Hepatocyte (in vitro differentiated cells): ENCODE results near the gene CDK5RAP1. TPM values are rescaled to one million over a fixed set of nuclear protein-coding genes. Genes with fewer than 3 reads are reported as not detected.

Experiments
- DNase-seq: peaks from one replicate; pipeline ENCODE4 v3.0.0-alpha.2; 2016; ENCODE audit warnings: low spot score
- H2AFZ ChIP-seq: fragments of 200-600 bp; sonication (generic); 2 replicates; pipeline ENCODE4 v1.6.0; 2016; ENCODE audit warnings: antibody characterized with exemption, mild to moderate bottlenecking
- H3K27ac ChIP-seq: fragments of 200-600 bp; sonication (generic); 2 replicates; pipeline ENCODE4 v1.5.1; 2016; ENCODE audit warnings: mild to moderate bottlenecking
- H3K27me3 ChIP-seq: fragments of 200-600 bp; sonication (generic); 2 replicates; pipeline ENCODE4 v1.6.1; 2016
- H3K36me3 ChIP-seq: fragments of 200-600 bp; sonication (generic); replicated peaks from 2 replicates; pipeline ENCODE4 v1.5.1; 2016; ENCODE audit warnings: low read depth; ENCODE audit not compliant: insufficient read depth
- H3K4me1 ChIP-seq: fragments of 200-600 bp; sonication (generic); 2 replicates; pipeline ENCODE4 v1.5.1; 2016; ENCODE audit warnings: mild to moderate bottlenecking, moderate library complexity; ENCODE audit not compliant: insufficient read depth
- H3K4me2 ChIP-seq: fragments of 200-600 bp; sonication (generic); 2 replicates; pipeline ENCODE4 v1.6.0; 2016
- H3K4me3 ChIP-seq: fragments of 200-600 bp; sonication (generic); 2 replicates; pipeline ENCODE4 v1.5.1; 2016; ENCODE audit warnings: mild to moderate bottlenecking
- H3K79me2 ChIP-seq: fragments of 200-600 bp; sonication (generic); 2 replicates; pipeline ENCODE4 v1.6.0; 2017; ENCODE audit warnings: mild to moderate bottlenecking
- H3K9me2 ChIP-seq: fragments of 200-600 bp; sonication (generic); replicated peaks from 2 replicates; pipeline ENCODE4 v1.6.0; 2017; ENCODE audit warnings: mild to moderate bottlenecking; ENCODE audit not compliant: insufficient read depth
- H3K9me3 ChIP-seq: fragments of 200-600 bp; sonication (generic); 2 replicates; pipeline ENCODE4 v1.5.1; 2016; ENCODE audit warnings: low read depth, mild to moderate bottlenecking
- H4K20me1 ChIP-seq: fragments of 200-600 bp; sonication (generic); 2 replicates; pipeline ENCODE4 v1.6.0; 2016; ENCODE audit warnings: mild to moderate bottlenecking; ENCODE audit not compliant: insufficient read depth, poor library complexity, severe bottlenecking
- EZH2 ChIP-seq: fragments of 200-600 bp; sonication (generic); IDR thresholded peaks from 2 replicates; pipeline ENCODE4 v1.6.1; 2016; ENCODE audit warnings: antibody characterized with exemption, mild to moderate bottlenecking, borderline replicate concordance
- EZH2phosphoT487 ChIP-seq: fragments of 200-600 bp; sonication (generic); IDR thresholded peaks from one replicate; pipeline ENCODE4 v1.6.1; 2018; ENCODE audit warnings: antibody characterized with exemption, mild to moderate bottlenecking, low read depth, moderate library complexity; ENCODE audit not compliant: unreplicated experiment, severe bottlenecking
- WGBS: methylation state at CpG from one replicate; pipeline ENCODE4 v1.1.6; 2016; ENCODE audit warnings: low lambda C conversion rate; ENCODE audit errors: missing lambda C conversion rate; 5-methylcytosine and 5-hydroxymethylcytosine counted together
- polyA plus RNA-seq: library from polyadenylated mRNA; unstranded; fragments of >200 nt; fragmentation: Nextera tagmentation; extraction: Ambion mirVana; gene quantifications from 2 replicates; pipeline ENCODE4 v1.2.1, GENCODE V29; 2016
- total RNA-seq: library from RNA; depleted of rRNA; stranded (reverse); fragments of >200 nt; gene quantifications from 2 replicates; pipeline ENCODE4 v1.2.3, GENCODE V29; 2014
- TF ChIP-seq, protein P1 (sequence below): fragments of 200-600 bp; sonication (generic); IDR thresholded peaks from 2 replicates; pipeline ENCODE4 v1.5.1; 2016; ENCODE audit warnings: antibody characterized with exemption, mild to moderate bottlenecking; ENCODE audit not compliant: poor library complexity

CDK5RAP1 gene
- total and polyA plus RNA-seq, 2 experiments from 2014 or later = 35.6 to 52.2 TPM

DNA sequence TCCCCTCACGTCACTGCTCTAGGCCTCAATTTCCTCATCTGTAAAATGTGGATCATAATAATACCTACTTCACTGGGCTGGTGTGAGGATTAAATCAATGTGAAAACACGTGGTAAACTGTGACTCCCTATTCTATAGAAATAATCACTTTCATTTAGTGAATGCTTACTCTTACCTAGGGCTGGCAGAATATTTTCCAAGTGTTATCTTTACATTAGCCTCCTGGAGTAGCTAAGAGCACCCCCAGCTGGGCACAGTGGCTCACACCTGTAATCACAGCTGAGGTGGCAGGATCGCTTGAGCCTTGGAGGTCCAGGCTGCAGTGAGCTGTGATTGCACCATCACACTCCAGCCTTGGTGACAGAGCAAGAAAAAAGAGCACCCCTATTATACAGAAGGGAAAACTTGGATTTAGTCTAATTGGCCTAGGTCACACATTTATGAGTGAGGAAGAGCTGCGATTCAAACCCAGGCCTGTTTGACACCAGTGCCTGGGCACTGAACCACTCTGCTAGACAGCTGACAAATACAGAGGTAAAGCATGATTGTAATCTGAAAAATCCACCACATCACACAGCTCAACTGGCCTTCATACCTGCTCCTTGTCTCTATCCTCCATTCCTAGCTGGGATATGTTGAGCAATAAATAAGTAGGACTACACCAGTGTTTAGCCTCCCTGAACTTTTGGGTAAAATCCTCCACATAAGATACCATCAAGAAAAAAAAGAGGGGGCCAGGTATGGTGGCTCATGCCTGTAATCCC lies 43.7 kb upstream of the CDK5RAP1 start:
- Histone ChIP-seq H3K4me2 (peak overlapping the region; percentile 95), H3K9me2 (no peaks in the 10 kb centered on the region), H3K9me3 (no peaks in the 10 kb centered on the region), H3K4me1 (peaks cover 13% of the 10 kb centered on the region), H3K4me3 (no peak overlapping the region), H2AFZ (peak overlapping the region; percentile 92), H3K79me2 (peaks cover 2% of the 10 kb centered on the region), H3K27me3 (no peaks in the 10 kb centered on the region), H3K36me3 (no peaks in the 10 kb centered on the region), H3K27ac (no peak overlapping the region), H4K20me1 (no peaks in the 10 kb centered on the region)
- DNase-seq = peak; percentile 55
- TF ChIP-seq, protein P1, sequence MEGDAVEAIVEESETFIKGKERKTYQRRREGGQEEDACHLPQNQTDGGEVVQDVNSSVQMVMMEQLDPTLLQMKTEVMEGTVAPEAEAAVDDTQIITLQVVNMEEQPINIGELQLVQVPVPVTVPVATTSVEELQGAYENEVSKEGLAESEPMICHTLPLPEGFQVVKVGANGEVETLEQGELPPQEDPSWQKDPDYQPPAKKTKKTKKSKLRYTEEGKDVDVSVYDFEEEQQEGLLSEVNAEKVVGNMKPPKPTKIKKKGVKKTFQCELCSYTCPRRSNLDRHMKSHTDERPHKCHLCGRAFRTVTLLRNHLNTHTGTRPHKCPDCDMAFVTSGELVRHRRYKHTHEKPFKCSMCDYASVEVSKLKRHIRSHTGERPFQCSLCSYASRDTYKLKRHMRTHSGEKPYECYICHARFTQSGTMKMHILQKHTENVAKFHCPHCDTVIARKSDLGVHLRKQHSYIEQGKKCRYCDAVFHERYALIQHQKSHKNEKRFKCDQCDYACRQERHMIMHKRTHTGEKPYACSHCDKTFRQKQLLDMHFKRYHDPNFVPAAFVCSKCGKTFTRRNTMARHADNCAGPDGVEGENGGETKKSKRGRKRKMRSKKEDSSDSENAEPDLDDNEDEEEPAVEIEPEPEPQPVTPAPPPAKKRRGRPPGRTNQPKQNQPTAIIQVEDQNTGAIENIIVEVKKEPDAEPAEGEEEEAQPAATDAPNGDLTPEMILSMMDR = peak; percentile 32
- TF ChIP-seq EZH2phosphoT487 = no peak
- 44% methylated on average over 4 of the region's 4 CpGs for WGBS

DNA sequence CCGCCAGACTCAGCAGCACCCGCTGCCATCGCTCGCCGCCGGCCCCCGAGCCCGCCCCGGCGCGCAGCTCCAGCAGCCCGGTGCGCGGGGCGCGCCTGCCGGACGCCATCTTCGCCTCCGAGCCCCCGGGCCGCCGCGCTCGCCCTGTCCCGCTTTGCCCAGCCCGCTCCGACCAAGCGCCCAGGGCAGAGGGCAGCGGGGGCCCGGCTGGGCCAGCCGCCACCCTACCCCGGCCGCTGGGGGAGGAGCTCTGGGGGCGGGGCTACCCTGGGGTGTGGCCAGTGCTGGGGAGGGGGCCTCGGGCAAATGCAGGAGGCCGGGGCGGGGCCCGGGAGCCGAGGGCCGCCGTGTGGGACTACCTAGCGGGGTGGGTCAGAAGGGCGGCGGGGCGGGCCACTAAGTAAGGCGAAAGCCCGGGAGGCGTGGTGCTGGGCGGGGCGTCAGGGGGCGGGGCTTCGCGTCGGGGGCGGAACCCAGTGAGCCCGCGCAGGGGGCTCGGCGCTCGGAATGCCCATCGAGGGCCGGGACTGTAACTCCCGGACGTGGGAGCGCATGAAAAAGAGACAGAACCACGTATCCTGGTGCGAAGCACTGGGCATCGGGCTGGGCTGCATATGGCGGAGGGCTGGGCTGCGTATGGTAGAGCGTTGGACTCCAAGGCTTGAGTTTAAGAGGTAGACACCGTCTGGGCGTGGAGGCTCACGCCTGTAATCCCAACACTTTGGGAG lies 42.4 kb upstream of the CDK5RAP1 start, which contains the start of gene SNTA1:
TSS of gene SNTA1 (minus strand) at position 252 of the 728 bp plus-strand sequence. CDS start at position 109, 143 bp downstream.
- Histone ChIP-seq H3K4me2 (peak within 1 kb of the TSS; percentile 95), H3K9me2 (no peaks in the 10 kb centered on the region), H2AFZ (peak within 1 kb of the TSS; percentile 92), H3K79me2 (peaks cover 2% of the 10 kb centered on the region), H3K27me3 (no peaks in the 10 kb centered on the region), H4K20me1 (no peaks in the 10 kb centered on the region), H3K4me3 (peak within 1 kb of the TSS; percentile 75), H3K9me3 (no peaks in the 10 kb centered on the region), H3K36me3 (no peaks in the 10 kb centered on the region), H3K4me1 (peaks cover 13% of the 10 kb centered on the region), H3K27ac (peak within 1 kb of the TSS; percentile 49)
- under 1% methylated on average over 65 of the region's 75 CpGs for WGBS
- peak; percentile 98 for DNase-seq
- TF ChIP-seq, protein P1 = no peak
- TF ChIP-seq EZH2 (no peak), EZH2phosphoT487 (no peak)

DNA sequence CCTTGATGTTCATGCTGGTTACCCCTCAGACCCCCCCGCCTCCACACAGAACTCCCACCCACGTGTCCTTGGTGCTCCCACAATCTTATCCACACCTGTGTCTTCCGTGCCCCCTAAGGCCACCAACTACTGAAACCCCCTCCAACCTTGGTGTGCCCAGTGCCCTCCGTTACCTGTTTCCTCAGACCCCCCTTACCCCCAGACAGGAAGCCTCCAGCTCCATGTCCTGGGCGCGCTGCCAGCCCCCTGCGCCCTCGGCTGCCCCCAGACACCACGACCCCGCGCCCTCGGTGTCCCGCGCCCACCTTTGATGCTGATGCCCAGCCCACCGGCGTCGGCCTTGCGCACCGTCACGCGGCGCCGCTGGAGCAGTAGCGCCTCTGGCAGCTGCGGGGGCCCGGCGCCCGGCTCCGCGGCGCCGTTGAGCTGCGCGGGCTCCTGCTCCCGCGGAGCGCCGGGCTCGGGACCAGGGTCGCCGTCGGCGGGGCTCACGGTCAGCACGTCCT lies 41.7 kb upstream of the CDK5RAP1 start:
- H3K4me1 ChIP-seq = peaks cover 13% of the 10 kb centered on the region
- no peaks in the 10 kb centered on the region for H3K9me3 ChIP-seq
- peak; percentile 72 for DNase-seq
- 4% methylated on average over 45 of the region's 45 CpGs for WGBS
- H3K27ac ChIP-seq = peak overlapping the region; percentile 49
- no peaks in the 10 kb centered on the region for H3K36me3 ChIP-seq
- no peak for TF ChIP-seq EZH2phosphoT487
- TF ChIP-seq EZH2 = no peak
- TF ChIP-seq, protein P1 = no peak
- H4K20me1 ChIP-seq = no peaks in the 10 kb centered on the region
- no peaks in the 10 kb centered on the region for H3K27me3 ChIP-seq
- no peaks in the 10 kb centered on the region for H3K9me2 ChIP-seq
- peak overlapping the region; percentile 75 for H3K4me3 ChIP-seq
- H3K4me2 ChIP-seq = peak overlapping the region; percentile 95
- H3K79me2 ChIP-seq = peaks cover 2% of the 10 kb centered on the region
- H2AFZ ChIP-seq = peak overlapping the region; percentile 92
